Natural killer cell (primary cell): ENCODE results near the gene DLST. TPM values are rescaled to one million over a fixed set of nuclear protein-coding genes. Genes with fewer than 3 reads are reported as not detected.

Source experiments
- ATAC-seq, 3 donors: fragments of 150-1000 bp in 2 of 3; fragments of 200-7000 bp in 1 of 3; cut with Tn5 transposase; 1 replicate in 1 of 3; 2 replicates in 2 of 3; pipeline ENCODE4 v1.10.0; 2021; ENCODE audit warnings: mild to moderate bottlenecking in 2 of 3, moderate library complexity in 2 of 3
- DNase-seq, 2 donors: peaks; one replicate each; pipeline versions ENCODE4 v3.0.0 to v3.0.0-alpha.2; 2013 to 2021; ENCODE audit warnings: mixed read lengths in 1 of 2
- H3K27ac ChIP-seq: one replicate; pipeline ENCODE4 v1.5.1; 2013; ENCODE audit warnings: mild to moderate bottlenecking, low read length
- H3K27me3 ChIP-seq: one replicate; pipeline ENCODE4 v1.6.1; 2013; ENCODE audit warnings: low read length; ENCODE audit not compliant: control insufficient read depth, insufficient read depth
- H3K36me3 ChIP-seq: one replicate; pipeline ENCODE4 v1.6.1; 2013; ENCODE audit warnings: low read length; ENCODE audit not compliant: control insufficient read depth, insufficient read depth
- H3K4me1 ChIP-seq: one replicate; pipeline ENCODE4 v1.6.1; 2013; ENCODE audit warnings: low read length; ENCODE audit not compliant: control insufficient read depth, insufficient read depth
- H3K4me3 ChIP-seq: one replicate; pipeline ENCODE4 v1.5.1; 2013; ENCODE audit warnings: low read length
- H3K9me3 ChIP-seq: one replicate; pipeline ENCODE4 v1.6.1; 2013; ENCODE audit warnings: low read length; ENCODE audit not compliant: control insufficient read depth, insufficient read depth
- H3K27ac Mint-ChIP-seq, 2 donors: one replicate each; pipeline ENCODE4 v1.8.0; 2022; ENCODE audit warnings: mild to moderate bottlenecking in 2 of 2, mixed read lengths in 2 of 2, moderate library complexity in 1 of 2
- H3K27me3 Mint-ChIP-seq, 2 donors: one replicate each; pipeline ENCODE4 v1.8.0; 2022; ENCODE audit warnings: low read depth in 2 of 2, mixed read lengths in 2 of 2
- H3K36me3 Mint-ChIP-seq: one replicate; pipeline ENCODE4 v1.8.0; 2022; ENCODE audit warnings: mixed read lengths
- H3K4me1 Mint-ChIP-seq, 2 donors: one replicate each; pipeline ENCODE4 v1.8.0; 2022; ENCODE audit warnings: mixed read lengths in 2 of 2
- H3K4me3 Mint-ChIP-seq: one replicate; pipeline ENCODE4 v1.8.0; 2022; ENCODE audit warnings: mild to moderate bottlenecking, moderate library complexity, mixed read lengths
- H3K9me3 Mint-ChIP-seq, 2 donors: one replicate each; pipeline ENCODE4 v1.8.0; 2022; ENCODE audit warnings: mixed read lengths in 2 of 2
- WGBS: methylation state at CpG from one replicate; pipeline ENCODE4 v1.1.7; 2013; ENCODE audit warnings: missing lambda C conversion rate; ENCODE audit not compliant: insufficient coverage; 5-methylcytosine and 5-hydroxymethylcytosine counted together
- intact Hi-C: fragments of 100-400 bp; cut with micrococcal nuclease; formaldehyde crosslinking; loops from one replicate; pipeline ENCODE4 v1.14.2; 2022
- total RNA-seq, 4 donors: library from RNA; stranded (reverse); fragments of 120-200 nt in 1 of 4; gene quantifications; one replicate each; pipeline versions ENCODE4 v1.2.3 to v1.2.4, GENCODE V29; 2013 to 2022
- TF ChIP-seq, protein P1 (sequence below): fragments of 200-600 bp; IDR thresholded peaks from one replicate; pipeline ENCODE4 v1.8.0; 2022; ENCODE audit warnings: antibody characterized with exemption

The DLST gene
- total RNA-seq, 3 donors from 2014 or later (not counting 1 experiment from before 2014, with no cell fraction given): 161 to 180 (median 163) TPM

GRCh38 chr14:74864198-74864597, 17.5 kb upstream of the DLST start:
- ATAC-seq (no peak), DNase-seq (no peak)
- intact Hi-C loops: loop anchor here (10.0 kb wide), 1 partner anchor 141 kb away; the partner anchor contains the start of gene EIF2B2

DNA sequence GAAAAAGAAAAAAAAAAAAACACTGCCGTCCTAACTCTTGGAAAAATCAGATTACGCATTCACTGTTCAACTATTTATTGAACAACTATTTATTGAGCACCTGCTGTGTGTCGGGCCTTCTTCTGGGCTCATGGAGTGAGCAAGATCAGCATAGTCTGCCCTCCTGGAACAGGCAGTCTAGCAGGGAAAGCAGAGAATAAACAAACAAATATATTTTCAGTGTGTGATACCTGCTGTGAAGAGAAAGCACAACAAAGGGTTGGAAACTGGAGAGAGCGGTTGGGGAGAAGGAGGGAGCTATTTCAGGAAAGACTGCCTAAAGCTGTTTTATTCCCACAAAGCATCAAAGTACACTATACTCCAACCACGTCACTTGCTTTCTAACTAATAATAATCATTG, 16.6 kb upstream of the DLST start:
- H3K27ac ChIP-seq: no peak overlapping the region
- H3K27me3 Mint-ChIP-seq: no peaks in the 10 kb centered on the region
- intact Hi-C loops: loop anchor here (10.0 kb wide), 1 partner anchor 140 kb away; the partner anchor contains the start of gene EIF2B2
- H3K27me3 ChIP-seq: no peaks in the 10 kb centered on the region
- H3K4me1 ChIP-seq: peaks cover 19% of the 10 kb centered on the region
- ATAC-seq (no peak), DNase-seq (no peak)
- H3K4me3 ChIP-seq: no peak overlapping the region
- H3K27ac Mint-ChIP-seq: no peak overlapping the region
- TF ChIP-seq, protein P1, sequence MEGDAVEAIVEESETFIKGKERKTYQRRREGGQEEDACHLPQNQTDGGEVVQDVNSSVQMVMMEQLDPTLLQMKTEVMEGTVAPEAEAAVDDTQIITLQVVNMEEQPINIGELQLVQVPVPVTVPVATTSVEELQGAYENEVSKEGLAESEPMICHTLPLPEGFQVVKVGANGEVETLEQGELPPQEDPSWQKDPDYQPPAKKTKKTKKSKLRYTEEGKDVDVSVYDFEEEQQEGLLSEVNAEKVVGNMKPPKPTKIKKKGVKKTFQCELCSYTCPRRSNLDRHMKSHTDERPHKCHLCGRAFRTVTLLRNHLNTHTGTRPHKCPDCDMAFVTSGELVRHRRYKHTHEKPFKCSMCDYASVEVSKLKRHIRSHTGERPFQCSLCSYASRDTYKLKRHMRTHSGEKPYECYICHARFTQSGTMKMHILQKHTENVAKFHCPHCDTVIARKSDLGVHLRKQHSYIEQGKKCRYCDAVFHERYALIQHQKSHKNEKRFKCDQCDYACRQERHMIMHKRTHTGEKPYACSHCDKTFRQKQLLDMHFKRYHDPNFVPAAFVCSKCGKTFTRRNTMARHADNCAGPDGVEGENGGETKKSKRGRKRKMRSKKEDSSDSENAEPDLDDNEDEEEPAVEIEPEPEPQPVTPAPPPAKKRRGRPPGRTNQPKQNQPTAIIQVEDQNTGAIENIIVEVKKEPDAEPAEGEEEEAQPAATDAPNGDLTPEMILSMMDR: no peak
- H3K4me1 Mint-ChIP-seq: peaks cover 22 to 27% of the 10 kb centered on the region in 2 donors
- no peaks in the 10 kb centered on the region for H3K36me3 ChIP-seq
- H3K9me3 Mint-ChIP-seq: no peaks in the 10 kb centered on the region
- H3K36me3 Mint-ChIP-seq: no peaks in the 10 kb centered on the region
- no peak overlapping the region for H3K4me3 Mint-ChIP-seq
- no peaks in the 10 kb centered on the region for H3K9me3 ChIP-seq
- 100% methylated on average over 4 of the region's 5 CpGs for WGBS

More at GRCh38 chr14:74864198-74864597, 17.5 kb upstream of the DLST start:
- no peaks in the 10 kb centered on the region for H3K9me3 Mint-ChIP-seq
- no peaks in the 10 kb centered on the region for H3K27me3 Mint-ChIP-seq
- Histone ChIP-seq H3K36me3 (no peaks in the 10 kb centered on the region), H3K4me3 (no peak overlapping the region), H3K9me3 (no peaks in the 10 kb centered on the region), H3K27ac (no peak overlapping the region), H3K27me3 (no peaks in the 10 kb centered on the region), H3K4me1 (peaks cover 19% of the 10 kb centered on the region)
- no peak overlapping the region for H3K27ac Mint-ChIP-seq
- peaks cover 22 to 27% of the 10 kb centered on the region in 2 donors for H3K4me1 Mint-ChIP-seq
- no peak overlapping the region for H3K4me3 Mint-ChIP-seq
- 95% methylated on average over 6 of the region's 9 CpGs for WGBS
- H3K36me3 Mint-ChIP-seq: no peaks in the 10 kb centered on the region
- TF ChIP-seq, protein P1: no peak

GRCh38 chr14:74866708-74867389, 14.9 kb upstream of the DLST start:
- intact Hi-C loops: loop anchor here (10.0 kb wide), 1 partner anchor 138 kb away; the partner anchor contains the start of gene EIF2B2
- H3K27me3 ChIP-seq: no peaks in the 10 kb centered on the region
- no peak overlapping the region for H3K4me3 ChIP-seq
- TF ChIP-seq, protein P1: no peak
- Mint-ChIP-seq H3K27me3 (no peaks in the 10 kb centered on the region), H3K4me1 (peaks cover 21 to 22% of the 10 kb centered on the region in 2 donors), H3K36me3 (no peaks in the 10 kb centered on the region), H3K9me3 (no peaks in the 10 kb centered on the region), H3K4me3 (peak overlapping the region; percentile 67), H3K27ac (peak overlapping the region; percentile 82)
- DNase-seq (peak in 1 of 2 donors; percentile 17), ATAC-seq (no peak)
- H3K27ac ChIP-seq: peak overlapping the region; percentile 69
- H3K9me3 ChIP-seq: no peaks in the 10 kb centered on the region
- H3K4me1 ChIP-seq: peaks cover 14% of the 10 kb centered on the region
- WGBS: 91% methylated on average over 3 of the region's 3 CpGs
- no peaks in the 10 kb centered on the region for H3K36me3 ChIP-seq
